ENCODE data around the gene LPP.

The LPP gene

GRCh38 chr3:188832961-188833721, 679.2 kb downstream of the LPP start:
- DNase-seq (ENCODE audit: low spot score): no peak

- DNase-seq (ENCODE audit: low spot score): no peak
Observed at GRCh38 chr3:188834349-188834748, 680.4 kb downstream of the LPP start.

GRCh38 chr3:188839187-188839695, 685.3 kb downstream of the LPP start:
- no peak for DNase-seq (ENCODE audit: low spot score)

GRCh38 chr3:188840290-188840689, 686.3 kb downstream of the LPP start:
- no peak for DNase-seq (ENCODE audit: low spot score)

GRCh38 chr3:188841906-188842305, 687.9 kb downstream of the LPP start:
- no peak for DNase-seq (ENCODE audit: low spot score)

GRCh38 chr3:188842639-188843038, 688.7 kb downstream of the LPP start:
- DNase-seq (ENCODE audit: low spot score): peak; percentile 32

- DNase-seq (ENCODE audit: low spot score): no peak
Observed at GRCh38 chr3:188844096-188844495, 690.1 kb downstream of the LPP start.

- DNase-seq (ENCODE audit: low spot score): no peak
Observed at GRCh38 chr3:188845514-188845913, 691.6 kb downstream of the LPP start.

GRCh38 chr3:188848947-188849346, 695.0 kb downstream of the LPP start:
- no peak for DNase-seq (ENCODE audit: low spot score)

- DNase-seq (ENCODE audit: low spot score): peak; percentile 54
Observed at GRCh38 chr3:188853856-188854771, 700.2 kb downstream of the LPP start.

GRCh38 chr3:188854772-188855149, 700.8 kb downstream of the LPP start:
- peak; percentile 22 for DNase-seq (ENCODE audit: low spot score)

- DNase-seq (ENCODE audit: low spot score): no peak
Observed at GRCh38 chr3:188855675-188856074, 701.7 kb downstream of the LPP start.

GRCh38 chr3:188860147-188860546, 706.2 kb downstream of the LPP start:
- DNase-seq (ENCODE audit: low spot score): peak; percentile 9

GRCh38 chr3:188861842-188862744, 708.1 kb downstream of the LPP start:
- no peak for DNase-seq (ENCODE audit: low spot score)

GRCh38 chr3:188863999-188864406, 710.0 kb downstream of the LPP start:
- peak; percentile 55 for DNase-seq (ENCODE audit: low spot score)

- no peak for DNase-seq (ENCODE audit: low spot score)
Observed at GRCh38 chr3:188867691-188868265, 713.8 kb downstream of the LPP start.

- DNase-seq (ENCODE audit: low spot score): no peak
Observed at GRCh38 chr3:188868803-188869202, 714.8 kb downstream of the LPP start.

GRCh38 chr3:188869628-188870027, 715.7 kb downstream of the LPP start:
- no peak for DNase-seq (ENCODE audit: low spot score)

GRCh38 chr3:188870431-188870830, 716.5 kb downstream of the LPP start:
- DNase-seq (ENCODE audit: low spot score): no peak

GRCh38 chr3:188874576-188874975, 720.6 kb downstream of the LPP start:
- no peak for DNase-seq (ENCODE audit: low spot score)

- DNase-seq (ENCODE audit: low spot score): no peak
Observed at GRCh38 chr3:188875413-188875812, 721.5 kb downstream of the LPP start.

- DNase-seq (ENCODE audit: low spot score): no peak
Observed at GRCh38 chr3:188876370-188876769, 722.4 kb downstream of the LPP start.

Data from AG20443 (cell line).